22Rv1 (cell line): ENCODE measurements around the gene CLIP2.

ENCODE experiments used
- CTCF ChIP-seq: fragments of 450-650 bp; IDR thresholded peaks from 2 replicates; pipeline ENCODE4 v1.5.1; 2017; ENCODE audit warnings: mild to moderate bottlenecking
- ZFX ChIP-seq: fragments of 450-650 bp; IDR thresholded peaks from 2 replicates; pipeline ENCODE4 v1.6.1; 2017; ENCODE audit warnings: antibody characterized with exemption, borderline replicate concordance

DNA sequence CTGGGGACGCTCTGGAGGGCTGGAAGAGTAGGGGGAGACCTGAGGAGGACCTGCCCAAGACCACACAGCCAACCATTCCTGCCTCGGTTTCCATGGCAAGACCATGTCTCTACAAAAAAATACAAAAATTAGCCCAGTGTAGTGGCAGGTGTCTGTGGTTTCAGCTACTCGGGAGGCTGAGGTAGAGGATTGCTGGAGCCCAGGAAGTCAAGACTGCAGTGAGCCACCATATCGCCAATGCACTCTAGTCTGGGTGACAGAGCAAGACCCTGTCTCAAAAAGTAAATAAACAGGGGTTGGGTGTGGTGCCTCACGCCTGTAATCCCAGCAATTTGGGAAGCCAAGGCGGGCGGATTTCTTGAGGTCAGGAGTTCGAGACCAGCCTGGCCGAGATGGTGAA lies 48.7 kb downstream of the CLIP2 start:
- no peak for TF ChIP-seq CTCF
- no peak for TF ChIP-seq ZFX
